Measurements from ENCODE around the gene CREG2.

Gene CREG2

GRCh38 chr2:101408925-101409324, 21.6 kb upstream of the CREG2 start:
- no peak for DNase-seq (ENCODE audit: low spot score)

- DNase-seq (ENCODE audit: low spot score), result no peak
Measured at GRCh38 chr2:101405351-101405899, 18.1 kb upstream of the CREG2 start.

DNA sequence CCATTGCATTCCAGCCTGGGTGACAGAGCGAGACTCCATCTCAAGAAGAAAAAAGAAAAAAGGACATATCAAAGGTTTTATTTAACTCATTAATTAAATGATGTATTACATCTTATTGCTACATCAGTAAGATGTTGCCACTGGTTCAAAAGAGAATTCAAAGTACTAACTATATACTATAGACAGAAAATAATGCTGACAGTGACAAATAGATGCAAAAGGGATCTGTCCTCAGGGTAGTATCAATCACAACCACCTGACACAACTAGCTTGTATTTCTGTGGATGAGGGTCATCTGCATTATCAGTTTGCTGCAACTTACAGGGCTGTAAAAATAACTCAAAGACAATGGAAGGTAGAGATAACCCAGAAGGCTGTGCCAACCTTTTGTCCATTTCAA, 16.4 kb upstream of the CREG2 start:
- no peak for DNase-seq (ENCODE audit: low spot score)

- DNase-seq (ENCODE audit: low spot score), result no peak
Measured at GRCh38 chr2:101402630-101403029, 15.3 kb upstream of the CREG2 start.

GRCh38 chr2:101401906-101402305, 14.6 kb upstream of the CREG2 start:
- DNase-seq (ENCODE audit: low spot score), result no peak

DNA sequence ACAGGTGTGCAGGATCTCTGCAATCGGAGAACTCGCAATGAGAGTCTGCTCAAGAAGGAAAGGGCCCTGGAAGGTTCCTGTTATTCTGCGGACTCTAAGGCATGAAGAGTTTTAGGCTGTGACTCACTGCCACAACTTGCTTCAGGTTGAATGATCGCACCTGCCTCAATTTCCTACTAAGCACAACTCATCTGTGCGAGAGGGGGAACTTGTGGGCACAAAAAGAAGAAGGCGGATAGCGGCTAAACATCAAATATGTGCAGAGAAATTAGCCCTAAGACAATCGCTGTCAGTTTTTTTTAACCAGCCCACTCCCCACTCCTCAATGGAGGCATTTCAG, 14.0 kb upstream of the CREG2 start:
- no peak for DNase-seq (ENCODE audit: low spot score)

GRCh38 chr2:101400506-101401325, 13.4 kb upstream of the CREG2 start:
- DNase-seq (ENCODE audit: low spot score), result no peak

- DNase-seq (ENCODE audit: low spot score), result no peak
Measured at GRCh38 chr2:101400048-101400447, 12.7 kb upstream of the CREG2 start.

DNA sequence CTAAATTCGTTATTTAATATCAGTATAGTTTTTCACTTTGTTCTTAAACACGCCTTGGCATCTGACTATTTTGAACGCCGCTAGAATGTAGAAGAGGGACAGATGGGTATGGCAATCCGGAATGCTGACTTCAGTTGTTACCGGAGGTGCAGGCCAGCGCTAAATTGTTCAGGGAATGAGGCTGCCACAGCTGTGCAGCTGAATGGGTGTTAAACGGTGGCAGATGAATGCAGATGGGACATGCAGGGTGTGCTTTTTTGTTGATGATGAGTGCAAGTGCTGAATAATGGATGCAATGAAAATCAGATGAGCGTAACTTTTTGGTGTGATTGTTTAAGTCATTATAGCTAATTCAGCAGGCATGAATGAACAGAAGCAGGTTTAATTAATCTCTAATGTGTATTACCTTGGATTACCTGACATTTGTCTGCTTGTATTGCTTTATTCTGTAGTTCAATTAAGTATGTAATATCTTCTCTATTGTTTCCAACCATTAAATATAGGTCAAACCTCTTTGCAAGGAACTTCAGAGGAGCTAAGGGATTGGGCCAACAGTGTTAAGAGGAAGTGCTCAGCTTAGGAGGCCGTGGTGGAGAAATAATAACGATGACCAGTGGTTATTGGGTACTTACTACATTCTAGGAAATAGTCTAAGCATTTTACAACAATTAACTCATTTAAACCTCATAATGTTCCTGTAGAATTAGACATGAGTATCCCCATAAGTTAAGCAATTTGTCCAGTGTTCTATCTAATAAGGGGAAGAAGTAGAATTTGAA, 11.9 kb upstream of the CREG2 start:
- no peak for DNase-seq (ENCODE audit: low spot score)

DNA sequence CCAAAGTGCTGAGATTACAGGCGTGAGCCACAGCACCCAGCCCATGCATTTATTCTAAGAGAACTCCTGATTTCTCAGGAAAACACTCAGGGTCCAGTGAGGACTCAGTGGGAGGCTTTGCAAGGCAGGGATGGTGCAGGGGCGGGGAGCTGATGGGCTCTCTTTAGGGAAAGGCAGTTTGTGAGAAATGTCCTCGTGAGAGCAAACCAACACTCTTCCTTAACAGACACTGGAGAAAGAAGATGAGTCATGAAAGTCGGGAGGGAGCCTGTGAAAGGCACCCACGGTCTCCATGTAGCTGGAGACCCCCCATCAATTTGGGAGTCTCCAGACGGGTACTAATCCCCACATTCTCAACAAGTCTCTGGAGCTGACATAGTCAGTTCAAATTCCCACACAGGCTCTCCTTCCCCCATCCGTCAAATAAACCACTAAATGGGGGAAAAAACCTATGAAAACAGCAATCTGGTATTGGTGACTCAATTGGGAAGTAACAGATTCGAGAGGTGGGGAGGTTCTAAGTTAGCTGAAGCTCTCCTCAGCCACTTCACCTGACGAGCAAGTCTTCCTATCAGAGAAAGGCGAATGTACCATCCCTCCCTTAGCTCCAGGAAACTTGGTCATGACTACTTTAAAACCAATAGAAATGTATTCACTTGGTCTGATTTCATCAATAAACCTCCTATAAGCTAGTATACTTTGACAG, 11.0 kb upstream of the CREG2 start:
- no peak for DNase-seq (ENCODE audit: low spot score)

GRCh38 chr2:101396316-101396717, 9.0 kb upstream of the CREG2 start:
- DNase-seq (ENCODE audit: low spot score), result no peak

GRCh38 chr2:101395545-101396315, 8.4 kb upstream of the CREG2 start:
- DNase-seq (ENCODE audit: low spot score), result no peak

DNA sequence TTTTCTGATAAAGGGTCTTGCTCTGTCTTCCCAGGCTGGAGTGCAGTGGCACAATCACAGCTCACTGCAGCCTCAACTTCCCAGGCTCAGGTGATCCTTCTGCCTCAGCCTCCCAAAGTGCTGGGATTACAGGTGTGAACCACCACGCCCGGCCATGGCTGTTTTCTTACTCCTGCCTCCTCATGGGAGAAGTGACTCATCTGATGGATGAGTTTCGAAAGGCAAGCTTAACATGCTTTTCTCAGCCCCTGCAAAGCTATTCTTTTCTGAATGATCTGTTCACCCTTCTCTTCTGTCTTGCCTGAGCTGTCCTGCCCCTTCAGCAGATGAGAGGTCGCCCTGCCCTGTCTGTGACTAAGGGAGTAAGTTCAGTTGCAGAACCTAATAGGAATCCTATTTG, 929 bp upstream of the CREG2 start:
- DNase-seq (ENCODE audit: low spot score), result no peak

DNA sequence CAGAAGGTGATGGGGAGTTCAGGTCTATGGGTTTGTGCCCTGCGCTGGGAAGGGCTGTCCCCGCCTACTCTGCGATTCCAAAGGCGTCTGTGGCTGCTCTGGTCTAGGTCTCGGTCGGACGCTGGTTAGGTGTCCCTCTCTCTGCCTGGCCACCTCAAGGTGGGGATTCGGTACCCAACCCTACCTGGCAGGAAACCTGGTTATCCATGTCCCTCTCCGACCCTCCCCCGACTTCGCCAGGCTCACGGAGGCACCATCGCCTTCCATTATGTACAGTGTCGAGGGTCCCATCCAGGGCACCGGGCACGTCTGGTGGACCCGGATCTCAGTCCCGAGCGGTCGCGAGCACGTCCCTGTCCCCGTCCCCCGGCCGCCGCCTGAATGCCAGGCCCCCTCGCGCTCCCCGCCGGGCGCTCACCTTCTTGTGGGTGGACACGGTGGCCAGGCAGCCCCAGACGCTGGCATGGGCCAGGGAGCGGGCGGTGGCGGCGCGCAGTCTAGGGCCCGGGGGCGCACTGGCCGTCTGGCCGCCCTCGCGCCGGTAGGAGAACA, 628 bp downstream of the CREG2 start:
- DNase-seq (ENCODE audit: low spot score), result no peak

- DNase-seq (ENCODE audit: low spot score), result no peak
Measured at GRCh38 chr2:101383016-101383541, 4.2 kb downstream of the CREG2 start.

DNA sequence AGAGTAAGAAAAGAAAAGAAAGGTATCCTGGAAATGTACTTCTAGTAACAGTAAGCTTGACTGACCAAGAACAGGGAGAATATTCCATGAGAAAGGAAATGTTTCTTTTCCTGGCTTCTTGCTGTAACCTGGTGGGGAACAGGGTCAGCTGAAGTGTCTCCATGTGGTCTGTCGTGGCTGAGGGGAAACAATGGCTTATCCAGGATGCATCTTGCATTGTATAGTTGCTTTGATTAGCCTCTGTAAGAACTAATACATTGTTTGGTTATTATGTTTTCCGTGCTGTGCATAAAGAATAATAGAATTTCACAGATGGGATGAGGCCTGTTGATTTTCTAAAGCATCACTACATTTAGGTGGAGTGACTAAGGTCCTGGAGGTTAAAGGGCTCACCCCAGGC, 4.9 kb downstream of the CREG2 start:
- DNase-seq (ENCODE audit: low spot score), result no peak

DNA sequence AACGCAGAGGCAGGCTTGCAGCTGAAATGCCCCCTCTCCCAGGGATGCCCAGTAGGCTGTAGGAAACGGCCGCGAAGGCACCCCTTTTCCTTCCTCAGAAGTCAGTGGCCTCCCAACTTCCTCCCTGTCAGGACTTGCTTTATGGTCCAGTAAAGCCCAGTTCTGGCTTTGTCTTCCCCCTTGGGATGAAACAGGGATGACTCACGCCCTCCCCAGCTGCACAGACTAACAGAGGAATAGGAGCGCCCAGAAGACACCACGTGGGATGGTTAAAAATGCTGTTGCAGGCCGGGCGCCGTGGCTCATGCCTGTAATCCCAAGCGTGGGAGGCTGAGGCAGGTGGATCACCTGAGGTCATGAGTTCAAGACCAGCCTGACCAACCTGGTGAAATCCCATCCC, 6.9 kb downstream of the CREG2 start:
- DNase-seq (ENCODE audit: low spot score), result no peak

GRCh38 chr2:101379091-101379490, 8.2 kb downstream of the CREG2 start:
- no peak for DNase-seq (ENCODE audit: low spot score)

DNA sequence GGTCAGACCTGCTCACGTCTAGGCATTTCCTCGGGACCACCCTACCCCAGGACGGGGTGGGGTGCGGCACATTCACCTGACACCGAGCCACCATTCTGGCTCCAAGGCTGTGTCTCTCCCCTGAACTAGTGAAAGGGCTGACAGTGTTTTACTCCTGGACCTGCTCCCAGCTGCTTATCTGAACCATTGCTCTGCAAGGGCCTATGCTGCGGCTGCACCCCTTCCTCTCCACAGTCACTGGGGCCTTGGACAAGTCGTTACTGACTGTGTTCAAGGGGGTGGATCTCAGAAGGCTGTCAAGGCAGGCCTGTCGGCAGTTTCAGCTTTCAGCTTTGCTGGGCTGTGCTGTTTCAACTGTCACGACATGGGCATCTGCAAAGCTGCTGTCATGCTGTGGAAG, 11.7 kb downstream of the CREG2 start:
- no peak for DNase-seq (ENCODE audit: low spot score)

DNA sequence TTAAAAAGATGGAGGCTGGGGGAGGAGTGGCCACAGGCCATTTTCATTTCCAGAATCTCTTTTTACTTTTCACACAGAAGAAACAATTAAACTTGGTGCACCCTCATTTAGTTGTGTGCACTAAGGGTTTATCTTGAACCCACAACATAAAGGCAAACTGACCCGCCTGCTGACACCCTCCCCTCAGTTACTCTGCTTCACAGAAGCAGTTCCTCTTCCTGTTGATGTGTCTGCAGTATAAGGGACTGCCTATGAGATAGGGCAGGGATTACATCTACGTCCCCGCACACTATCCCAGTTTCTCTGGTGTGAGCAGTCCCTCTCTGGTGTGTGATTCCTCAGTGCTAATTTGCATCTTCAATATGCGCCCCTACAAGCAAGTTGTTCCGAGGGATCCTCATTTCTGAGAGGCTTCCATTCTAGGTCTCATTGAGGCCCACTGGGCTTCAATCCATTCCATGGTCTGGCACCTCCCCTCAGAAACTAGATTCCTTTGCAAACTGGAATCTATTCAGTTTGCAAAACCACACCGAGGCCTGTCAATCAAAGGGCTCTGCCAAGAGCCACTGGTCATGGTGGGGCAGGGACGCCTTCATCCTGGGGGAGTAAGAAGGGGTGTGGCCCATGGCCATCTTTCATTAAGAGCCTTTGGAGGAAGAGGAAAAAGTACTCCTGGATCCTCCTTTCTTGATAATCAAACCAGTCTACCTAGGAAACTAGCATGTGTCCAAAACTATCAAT, 12.3 kb downstream of the CREG2 start:
- DNase-seq (ENCODE audit: low spot score), result no peak

DNA sequence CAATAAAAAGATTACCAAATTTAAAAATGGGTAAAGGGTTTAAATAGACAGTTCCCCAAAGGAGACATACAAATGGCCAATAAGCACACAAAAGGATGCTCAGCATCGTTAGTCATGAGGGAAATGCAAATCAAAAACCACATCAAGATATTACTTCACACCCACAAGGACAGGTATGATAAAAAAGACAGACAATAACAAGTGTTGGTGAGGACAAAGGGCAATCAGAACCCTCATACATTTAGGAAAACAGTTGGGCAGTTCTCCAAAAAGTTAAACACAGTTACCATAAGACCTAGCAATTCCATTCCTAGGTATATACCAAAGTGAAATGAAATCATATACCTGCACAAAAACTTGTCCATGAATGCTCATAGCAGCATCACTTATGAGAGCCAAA, 14.5 kb downstream of the CREG2 start:
- DNase-seq (ENCODE audit: low spot score), result no peak
